CD4-positive, alpha-beta T cell treated with Interferon gamma for 1 hour (primary cell): ENCODE measurements around the gene P3H1.
"Not testable (repeated sequence)": the region's sequence is repeated elsewhere in the genome, so short reads cannot be mapped to it uniquely, and the experiment has no call there.

Experiments used
- DNase-seq: peaks from one replicate; pipeline ENCODE4 v3.0.0-alpha.2; 2020

Gene P3H1

DNA sequence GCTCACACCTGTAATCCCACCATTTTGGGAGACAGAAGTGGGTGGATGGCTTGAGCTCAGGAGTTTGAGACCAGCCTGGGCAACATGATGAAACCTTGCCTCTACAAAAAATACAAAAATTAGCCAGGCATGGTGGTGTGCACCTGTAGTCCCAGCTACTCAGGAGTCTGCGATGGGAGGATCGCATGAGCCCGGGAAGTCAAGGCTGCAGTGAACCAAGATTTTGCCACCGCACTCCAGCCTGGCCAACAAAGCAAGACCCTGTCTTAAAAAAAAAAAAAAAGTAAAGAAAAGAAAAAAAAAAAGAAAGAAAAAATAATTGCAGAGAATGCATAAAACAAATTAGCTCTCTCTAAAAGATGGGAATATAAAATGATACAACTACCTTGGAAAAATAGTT lies 41.0 kb downstream of the P3H1 start:
- DNase-seq = not testable (repeated sequence)

DNA sequence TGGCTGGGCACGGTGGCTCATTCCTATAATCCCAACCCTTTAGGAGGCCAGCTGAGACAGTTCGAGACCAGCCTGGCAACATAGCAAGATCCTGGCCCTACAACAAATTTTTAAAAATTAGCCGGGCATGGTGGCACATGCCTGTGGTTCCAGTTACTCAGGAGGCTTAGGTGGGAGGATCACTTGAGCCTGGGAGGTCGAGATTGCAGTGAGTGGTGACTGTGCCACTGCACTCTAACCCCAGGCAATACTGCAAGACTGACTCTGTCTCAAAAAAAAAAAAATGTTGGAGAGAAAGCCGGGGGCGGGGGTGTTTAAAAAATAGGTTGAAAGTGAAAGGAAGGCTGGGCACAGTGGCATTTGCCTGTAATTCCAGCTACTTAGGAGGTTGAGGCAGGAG lies 43.3 kb downstream of the P3H1 start:
- no peak for DNase-seq

DNA sequence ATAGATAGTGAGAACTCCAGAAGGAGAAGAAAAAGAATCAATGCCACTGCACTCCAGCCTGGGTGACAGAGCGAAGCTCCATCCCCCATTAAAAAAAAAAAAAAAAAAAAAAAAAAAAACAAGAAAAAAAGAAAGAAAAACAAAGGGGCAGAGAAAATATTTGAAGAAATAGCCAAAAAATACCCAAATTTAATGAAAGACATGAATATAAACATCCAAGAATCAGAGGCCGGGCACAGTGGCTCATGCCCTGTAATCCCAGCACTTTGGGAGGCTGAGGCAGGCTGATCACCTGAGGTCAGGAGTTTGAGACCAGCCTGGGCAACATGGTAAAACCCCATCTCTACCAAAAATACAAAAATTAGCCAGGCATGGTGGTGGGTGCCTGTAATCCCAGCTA lies 44.4 kb downstream of the P3H1 start:
- DNase-seq = not testable (repeated sequence)

DNA sequence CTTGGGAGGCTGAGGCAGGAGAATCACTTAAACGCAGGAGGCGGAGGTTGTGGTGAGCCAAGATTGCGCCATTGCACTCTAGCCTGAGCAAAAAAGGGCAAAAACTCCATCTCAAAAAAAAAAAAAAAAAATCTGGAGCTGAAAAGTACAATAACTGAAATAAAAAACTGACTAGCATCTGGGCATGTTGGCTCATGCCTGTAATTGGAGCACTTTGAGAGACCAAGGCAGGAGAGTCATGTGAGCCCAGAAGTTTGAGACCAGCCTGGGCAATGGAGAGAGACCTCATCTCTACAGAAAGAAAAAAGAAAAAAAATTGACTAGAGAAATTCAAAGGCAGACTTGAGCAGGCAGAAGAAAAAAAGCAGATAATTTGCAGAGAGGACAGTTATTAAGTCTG lies 44.9 kb downstream of the P3H1 start:
- no peak for DNase-seq

DNA sequence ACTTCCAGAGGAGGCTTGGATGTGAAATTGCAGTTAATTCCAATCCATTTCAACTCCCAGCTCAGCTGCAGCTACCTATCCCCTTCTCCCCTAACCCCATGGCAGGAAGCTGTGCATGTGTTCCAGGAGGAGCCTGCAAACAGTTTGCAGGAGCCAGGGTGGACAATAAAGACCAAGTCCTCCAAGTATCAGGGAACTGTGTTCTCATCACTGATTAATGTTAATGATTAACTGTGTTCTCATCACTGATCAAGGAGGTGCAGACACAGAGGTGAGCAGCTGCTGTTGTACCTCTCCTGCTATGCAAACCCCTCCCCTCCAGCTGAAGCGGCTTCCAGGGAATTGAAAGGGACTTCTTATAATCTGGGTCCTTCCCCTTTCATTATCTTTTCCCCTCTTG lies 46.0 kb downstream of the P3H1 start:
- DNase-seq = no peak

DNA sequence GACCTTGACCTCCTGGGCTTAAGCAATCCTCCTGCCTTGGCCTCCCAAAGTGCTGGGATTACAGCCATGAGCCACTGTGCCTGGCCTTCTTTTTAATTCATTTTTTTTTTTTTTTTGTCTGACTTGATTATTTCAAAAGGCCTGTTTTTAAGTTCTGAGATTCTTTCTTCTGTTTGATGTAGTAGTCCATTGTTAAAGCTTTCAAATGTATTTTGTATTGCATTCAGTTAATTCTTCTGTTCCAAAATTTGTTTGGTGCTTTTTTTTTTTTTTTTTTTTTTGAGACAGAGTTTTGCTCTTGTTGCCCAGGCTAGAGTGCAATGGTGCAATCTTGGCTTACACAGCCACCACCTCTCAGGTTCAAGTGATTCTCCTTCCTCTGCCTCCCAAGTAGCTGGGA lies 52.4 kb downstream of the P3H1 start:
- DNase-seq = not testable (repeated sequence)

DNA sequence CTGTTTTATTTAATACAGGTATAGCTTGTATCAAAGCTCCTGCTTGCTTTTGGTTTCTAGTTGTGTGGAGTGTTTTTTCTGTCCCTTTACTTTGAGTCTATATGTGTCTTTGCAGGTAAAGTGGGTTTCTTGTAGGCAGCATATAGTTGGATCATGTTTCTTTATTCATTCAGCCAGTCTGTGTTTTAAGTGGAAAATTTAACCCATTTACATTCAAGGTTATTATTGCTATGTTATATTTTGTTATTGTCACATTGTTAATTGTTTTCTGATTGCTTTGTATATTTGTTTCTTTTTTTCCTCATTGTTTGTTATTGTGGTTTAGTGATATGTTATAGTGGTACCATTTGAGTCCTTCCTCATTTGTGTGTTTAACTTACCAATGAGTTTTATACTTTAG lies 53.5 kb downstream of the P3H1 start:
- no peak for DNase-seq

DNA sequence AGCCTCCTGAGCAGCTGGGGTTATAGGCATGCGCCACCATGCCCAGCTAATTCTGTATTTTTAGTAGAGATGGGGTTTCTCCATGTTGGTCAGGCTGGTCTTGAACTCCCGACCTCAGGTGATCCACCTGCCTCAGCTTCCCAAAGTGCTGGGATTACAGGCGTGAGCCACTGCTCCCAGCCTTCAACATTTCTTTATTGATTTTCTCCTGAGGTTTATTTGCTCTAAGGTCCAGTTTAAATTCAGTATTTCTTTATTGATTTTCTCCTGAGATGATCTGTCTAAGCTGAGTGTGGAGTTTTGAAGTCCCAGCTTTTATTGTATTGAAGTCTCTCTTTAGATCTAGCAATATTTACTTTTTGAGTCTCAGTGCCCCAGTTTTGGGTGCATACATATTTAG lies 54.0 kb downstream of the P3H1 start:
- not testable (repeated sequence) for DNase-seq

DNA sequence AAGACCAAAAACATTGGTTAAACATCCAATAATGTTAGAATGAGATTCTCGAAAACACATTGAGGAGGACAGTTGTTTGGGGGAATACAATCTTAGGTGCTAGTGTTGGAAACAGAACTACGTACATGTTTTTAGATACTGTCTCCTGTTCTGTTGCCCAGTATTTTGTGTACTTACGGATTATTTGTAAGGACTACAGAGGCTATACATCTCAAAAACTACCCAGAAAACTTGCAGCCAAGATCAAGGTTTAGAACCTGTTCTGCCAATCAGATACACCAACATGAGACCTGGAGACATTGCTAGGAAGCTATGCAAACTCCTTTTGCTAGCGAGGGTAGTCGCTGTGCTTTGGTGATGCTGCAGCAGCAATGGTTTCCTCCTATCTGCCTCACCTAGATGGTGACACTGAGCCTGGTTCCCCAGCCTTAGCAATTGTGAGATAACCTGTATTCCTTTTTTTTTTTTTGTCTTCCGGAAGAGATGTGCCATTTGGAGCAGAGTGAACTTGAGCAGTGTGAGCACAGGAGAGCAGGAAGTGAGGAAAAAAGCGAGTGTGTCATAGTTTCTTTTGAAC lies 62.9 kb downstream of the P3H1 start:
- no peak for DNase-seq

DNA sequence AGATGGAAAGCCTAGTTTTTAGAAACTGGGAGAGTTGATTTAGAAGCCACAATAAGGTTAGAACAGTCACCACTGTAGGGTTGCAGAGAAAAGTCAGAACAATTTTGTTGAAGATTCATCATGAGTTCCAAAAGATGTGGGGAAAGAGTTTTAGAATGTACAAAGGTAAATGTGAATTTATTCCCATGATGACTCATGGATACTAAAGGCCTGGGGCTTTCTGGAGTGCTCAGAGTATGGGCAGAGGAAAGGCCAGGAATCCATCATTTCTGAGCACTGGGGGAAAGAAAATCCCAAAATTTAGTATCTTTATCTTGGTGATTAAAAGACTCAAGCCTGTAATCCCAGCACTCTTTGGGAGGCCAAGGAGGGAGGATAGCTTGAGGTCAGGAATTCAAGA lies 66.8 kb downstream of the P3H1 start:
- no peak for DNase-seq

DNA sequence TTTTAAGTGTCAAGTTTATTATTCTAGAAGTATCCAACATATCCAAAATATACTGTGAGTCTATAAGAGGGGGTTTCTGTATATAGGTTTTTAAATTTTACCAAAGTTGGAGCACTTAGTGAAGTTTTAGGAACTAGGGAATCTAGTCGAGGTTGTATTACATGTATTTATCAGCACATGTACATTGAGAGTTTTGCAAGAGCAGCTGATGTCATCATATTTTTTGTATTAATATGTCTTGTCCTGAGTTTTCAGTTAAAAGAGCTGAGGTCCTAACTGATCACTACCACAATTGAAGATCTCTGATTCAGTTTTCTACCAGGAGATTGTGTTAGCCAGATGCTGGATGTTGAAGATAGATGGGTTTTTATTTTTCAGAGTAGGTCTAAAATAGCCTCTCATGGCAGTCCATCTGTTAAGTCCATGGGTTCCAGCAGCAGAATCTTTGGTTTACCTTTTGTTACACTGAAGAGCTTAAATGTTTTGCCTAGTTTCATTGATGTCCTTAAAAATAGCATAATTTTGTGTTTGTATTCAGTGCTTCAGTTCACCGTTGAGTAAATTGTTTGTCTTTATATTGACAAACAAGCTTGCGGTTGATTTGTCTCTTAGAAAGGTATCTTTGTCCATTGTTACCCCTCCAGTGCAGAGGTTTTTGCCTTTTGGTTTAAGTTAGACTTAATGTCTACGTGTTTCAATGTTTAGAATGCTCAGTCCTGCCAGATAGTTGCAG lies 68.6 kb downstream of the P3H1 start:
- DNase-seq = no peak
